ENCODE measurements around the gene INTS3.

INTS3 gene

DNA sequence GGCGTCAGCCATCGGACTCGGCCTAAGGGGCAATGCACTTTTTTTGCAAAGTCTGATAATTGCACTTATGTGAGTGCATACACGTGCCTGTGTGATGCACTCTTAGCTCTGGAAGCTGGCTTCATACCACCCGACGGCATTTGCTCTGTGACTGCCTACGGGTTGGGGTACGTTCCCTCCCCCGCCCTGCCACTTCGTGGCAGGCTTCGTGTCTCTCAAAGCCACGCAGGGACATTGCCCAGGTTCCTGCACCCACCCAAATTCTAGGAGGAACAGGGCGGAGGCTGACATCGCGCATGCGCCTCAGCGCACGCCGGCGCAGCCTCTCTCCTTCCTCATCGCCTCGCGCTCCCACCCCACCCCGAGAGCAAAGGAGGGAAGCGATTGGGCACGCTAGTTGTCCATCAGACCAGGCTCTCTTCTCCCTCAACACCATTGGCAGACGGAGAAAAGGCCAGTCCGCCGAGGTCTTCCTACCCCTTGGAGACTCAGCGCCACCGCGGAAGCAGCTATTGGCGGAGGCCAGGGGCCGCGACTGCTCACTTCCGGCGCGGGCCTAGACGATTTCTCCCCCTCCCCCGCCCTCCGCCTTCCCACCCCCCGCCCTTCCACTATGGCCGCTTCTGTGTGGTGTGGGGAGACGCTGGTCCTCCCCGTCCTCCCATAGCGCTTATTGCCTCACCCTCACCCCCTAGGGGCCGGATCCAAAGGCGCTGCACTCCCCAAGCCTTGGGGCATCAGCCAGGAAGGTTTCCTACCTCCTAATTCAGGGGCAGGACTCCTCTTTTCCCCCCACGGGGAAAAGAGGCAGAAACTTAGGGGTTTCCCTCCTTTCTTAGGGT lies at the start of gene INTS3:
Gene INTS3 (plus strand): TSS at position 588 of the 842 bp plus-strand sequence. CDS start 585 bp downstream, outside the sequence.
- DNase-seq (ENCODE audit: low read depth, low spot score) = peak; percentile 100
- WGBS (ENCODE audit: insufficient coverage, insufficient read length) = no CpG with 5 or more reads among the region's 49 CpGs
- no peaks in the 10 kb centered on the region for H3K36me3 ChIP-seq (ENCODE audit: control insufficient read depth, insufficient read depth, low read length)
- no peaks in the 10 kb centered on the region for H3K9me3 ChIP-seq (ENCODE audit: control insufficient read depth, insufficient read depth, low read length)
- H3K4me3 ChIP-seq (ENCODE audit: low read length) = peak within 1 kb of the TSS; percentile 76
- H3K27ac ChIP-seq (ENCODE audit: low read length) = no peak within 1 kb of the TSS
- 0 out of 2 replicates have a peak, but pooled peaks cover 2% of the 10 kb centered on the region for H3K4me1 ChIP-seq (ENCODE audit: control insufficient read depth, insufficient read depth, low read length)
- H3K27me3 ChIP-seq (ENCODE audit: control insufficient read depth, insufficient read depth, low read length) = no peaks in the 10 kb centered on the region

GRCh38 chr1:153678519-153679336 lies 49.1 kb upstream of the INTS3 start, which contains the start of gene NPR1:
TSS of gene NPR1 (plus strand) at chr1:153678688. CDS start at chr1:153679109, 421 bp downstream.
- no peaks in the 10 kb centered on the region; the same call in 1 of the 2 replicates for H3K27me3 ChIP-seq (ENCODE audit: control insufficient read depth, insufficient read depth, low read length)
- no CpG with 5 or more reads among the region's 78 CpGs for WGBS (ENCODE audit: insufficient coverage, insufficient read length)
- H3K4me3 ChIP-seq (ENCODE audit: low read length) = peak within 1 kb of the TSS; percentile 34
- no peaks in the 10 kb centered on the region for H3K36me3 ChIP-seq (ENCODE audit: control insufficient read depth, insufficient read depth, low read length)
- H3K9me3 ChIP-seq (ENCODE audit: control insufficient read depth, insufficient read depth, low read length) = no peaks in the 10 kb centered on the region
- no peaks in the 10 kb centered on the region for H3K4me1 ChIP-seq (ENCODE audit: control insufficient read depth, insufficient read depth, low read length)
- no peak within 1 kb of the TSS for H3K27ac ChIP-seq (ENCODE audit: low read length)
- no peak for DNase-seq (ENCODE audit: low read depth, low spot score)

DNA sequence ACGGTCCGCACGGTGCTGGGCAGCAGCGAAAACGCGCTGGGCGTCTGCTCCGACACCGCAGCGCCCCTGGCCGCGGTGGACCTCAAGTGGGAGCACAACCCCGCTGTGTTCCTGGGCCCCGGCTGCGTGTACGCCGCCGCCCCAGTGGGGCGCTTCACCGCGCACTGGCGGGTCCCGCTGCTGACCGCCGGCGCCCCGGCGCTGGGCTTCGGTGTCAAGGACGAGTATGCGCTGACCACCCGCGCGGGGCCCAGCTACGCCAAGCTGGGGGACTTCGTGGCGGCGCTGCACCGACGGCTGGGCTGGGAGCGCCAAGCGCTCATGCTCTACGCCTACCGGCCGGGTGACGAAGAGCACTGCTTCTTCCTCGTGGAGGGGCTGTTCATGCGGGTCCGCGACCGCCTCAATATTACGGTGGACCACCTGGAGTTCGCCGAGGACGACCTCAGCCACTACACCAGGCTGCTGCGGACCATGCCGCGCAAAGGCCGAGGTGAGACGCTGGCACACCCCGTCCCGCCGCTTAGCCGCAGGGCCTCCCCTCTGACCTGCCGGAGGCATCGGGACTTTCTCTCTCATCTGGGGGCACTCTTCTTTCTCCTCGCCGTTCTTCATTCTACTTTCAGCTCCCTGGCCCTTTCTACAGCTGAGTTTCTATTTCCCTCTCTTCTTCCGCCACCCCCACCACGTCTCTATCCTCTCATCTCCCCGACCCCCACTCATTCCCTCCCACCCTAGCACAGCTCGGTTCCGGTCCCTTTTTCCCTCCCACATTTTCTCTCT lies 48.3 kb upstream of the INTS3 start:
- Histone ChIP-seq H3K9me3 (ENCODE audit: control insufficient read depth, insufficient read depth, low read length) (no peaks in the 10 kb centered on the region), H3K4me3 (ENCODE audit: low read length) (peak overlapping the region; percentile 34), H3K27me3 (ENCODE audit: control insufficient read depth, insufficient read depth, low read length) (no peaks in the 10 kb centered on the region; the same call in 1 of the 2 replicates), H3K36me3 (ENCODE audit: control insufficient read depth, insufficient read depth, low read length) (no peaks in the 10 kb centered on the region), H3K4me1 (ENCODE audit: control insufficient read depth, insufficient read depth, low read length) (no peaks in the 10 kb centered on the region), H3K27ac (ENCODE audit: low read length) (no peak overlapping the region)
- no peak for DNase-seq (ENCODE audit: low read depth, low spot score)
- WGBS (ENCODE audit: insufficient coverage, insufficient read length) = no CpG with 5 or more reads among the region's 73 CpGs

- H3K27me3 ChIP-seq (ENCODE audit: control insufficient read depth, insufficient read depth, low read length) = no peaks in the 10 kb centered on the region; the same call in 1 of the 2 replicates
- no peak overlapping the region for H3K27ac ChIP-seq (ENCODE audit: low read length)
- peak overlapping the region; percentile 34; the same call in 1 of the 2 replicates for H3K4me3 ChIP-seq (ENCODE audit: low read length)
Measured at GRCh38 chr1:153680120-153680403, 47.8 kb upstream of the INTS3 start.

DNA sequence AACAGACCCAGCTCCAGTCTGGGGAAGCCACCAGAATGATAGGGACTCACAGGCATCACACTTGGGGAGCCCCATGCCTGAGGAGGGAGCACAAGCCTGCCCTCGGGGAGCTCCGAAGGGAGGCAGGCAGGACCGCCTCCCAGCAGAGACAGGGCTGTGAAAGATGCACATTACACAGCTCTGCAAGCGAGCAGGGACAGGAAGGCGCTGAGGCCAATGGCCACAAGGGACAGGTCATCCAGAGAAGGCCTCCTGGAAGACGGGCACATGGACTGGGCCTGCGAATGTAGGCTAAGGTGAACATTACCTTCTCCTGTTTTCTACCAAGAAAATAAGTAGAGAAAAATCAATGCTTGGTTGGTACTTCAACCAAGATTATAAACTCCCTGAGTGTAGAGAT lies 45.1 kb upstream of the INTS3 start:
- Histone ChIP-seq H3K27ac (ENCODE audit: low read length) (no peak overlapping the region), H3K4me1 (ENCODE audit: control insufficient read depth, insufficient read depth, low read length) (no peaks in the 10 kb centered on the region), H3K36me3 (ENCODE audit: control insufficient read depth, insufficient read depth, low read length) (no peaks in the 10 kb centered on the region), H3K9me3 (ENCODE audit: control insufficient read depth, insufficient read depth, low read length) (no peaks in the 10 kb centered on the region), H3K27me3 (ENCODE audit: control insufficient read depth, insufficient read depth, low read length) (no peaks in the 10 kb centered on the region; the same call in 1 of the 2 replicates), H3K4me3 (ENCODE audit: low read length) (no peak overlapping the region)
- WGBS (ENCODE audit: insufficient coverage, insufficient read length) = no CpG with 5 or more reads among the region's 7 CpGs
- no peak for DNase-seq (ENCODE audit: low read depth, low spot score)

More at GRCh38 chr1:153680120-153680403, 47.8 kb upstream of the INTS3 start:
- Histone ChIP-seq H3K4me1 (ENCODE audit: control insufficient read depth, insufficient read depth, low read length) (no peaks in the 10 kb centered on the region), H3K36me3 (ENCODE audit: control insufficient read depth, insufficient read depth, low read length) (no peaks in the 10 kb centered on the region), H3K9me3 (ENCODE audit: control insufficient read depth, insufficient read depth, low read length) (no peaks in the 10 kb centered on the region)
- no peak for DNase-seq (ENCODE audit: low read depth, low spot score)
- no CpG with 5 or more reads among the region's 10 CpGs for WGBS (ENCODE audit: insufficient coverage, insufficient read length)

GRCh38 chr1:153683854-153684253 lies 44.0 kb upstream of the INTS3 start:
- H3K9me3 ChIP-seq (ENCODE audit: control insufficient read depth, insufficient read depth, low read length) = no peaks in the 10 kb centered on the region
- no peaks in the 10 kb centered on the region for H3K4me1 ChIP-seq (ENCODE audit: control insufficient read depth, insufficient read depth, low read length)
- no peak for DNase-seq (ENCODE audit: low read depth, low spot score)
- H3K4me3 ChIP-seq (ENCODE audit: low read length) = no peak overlapping the region
- no peak overlapping the region for H3K27ac ChIP-seq (ENCODE audit: low read length)
- no peaks in the 10 kb centered on the region for H3K36me3 ChIP-seq (ENCODE audit: control insufficient read depth, insufficient read depth, low read length)
- no peaks in the 10 kb centered on the region; the same call in 1 of the 2 replicates for H3K27me3 ChIP-seq (ENCODE audit: control insufficient read depth, insufficient read depth, low read length)
- no CpG with 5 or more reads among the region's 5 CpGs for WGBS (ENCODE audit: insufficient coverage, insufficient read length)

DNA sequence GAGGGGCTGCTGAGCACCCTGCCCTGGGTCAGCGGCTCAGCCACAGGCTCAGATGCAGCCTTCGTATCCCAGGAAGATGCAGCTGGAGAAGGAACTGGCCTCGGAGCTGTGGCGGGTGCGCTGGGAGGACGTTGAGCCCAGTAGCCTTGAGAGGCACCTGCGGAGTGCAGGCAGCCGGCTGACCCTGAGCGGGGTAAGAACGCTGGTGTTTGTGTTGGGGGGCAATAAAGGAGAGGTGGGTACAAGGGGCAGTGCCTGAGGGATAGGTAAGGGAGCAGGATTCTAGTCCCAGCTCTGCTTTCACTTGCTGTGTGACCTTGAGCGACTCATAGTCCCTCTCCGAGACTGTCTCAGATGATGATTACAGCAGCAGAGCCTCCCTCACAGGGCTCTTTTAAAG lies 43.0 kb upstream of the INTS3 start:
- Histone ChIP-seq H3K4me3 (ENCODE audit: low read length) (no peak overlapping the region), H3K36me3 (ENCODE audit: control insufficient read depth, insufficient read depth, low read length) (0 out of 2 replicates have a peak, but pooled peaks cover 3% of the 10 kb centered on the region)
- WGBS (ENCODE audit: insufficient coverage, insufficient read length) = no CpG with 5 or more reads among the region's 12 CpGs

GRCh38 chr1:153685544-153686340 lies 42.1 kb upstream of the INTS3 start:
- Histone ChIP-seq H3K36me3 (ENCODE audit: control insufficient read depth, insufficient read depth, low read length) (0 out of 2 replicates have a peak, but pooled peaks cover 3% of the 10 kb centered on the region), H3K4me3 (ENCODE audit: low read length) (no peak overlapping the region), H3K27me3 (ENCODE audit: control insufficient read depth, insufficient read depth, low read length) (no peaks in the 10 kb centered on the region), H3K4me1 (ENCODE audit: control insufficient read depth, insufficient read depth, low read length) (no peaks in the 10 kb centered on the region), H3K27ac (ENCODE audit: low read length) (no peak overlapping the region), H3K9me3 (ENCODE audit: control insufficient read depth, insufficient read depth, low read length) (no peaks in the 10 kb centered on the region)
- DNase-seq (ENCODE audit: low read depth, low spot score) = no peak
- WGBS (ENCODE audit: insufficient coverage, insufficient read length) = no CpG with 5 or more reads among the region's 11 CpGs

More for the DNA sequence above, 43.0 kb upstream of the INTS3 start:
- DNase-seq (ENCODE audit: low read depth, low spot score) = no peak
- Histone ChIP-seq H3K9me3 (ENCODE audit: control insufficient read depth, insufficient read depth, low read length) (no peaks in the 10 kb centered on the region), H3K27me3 (ENCODE audit: control insufficient read depth, insufficient read depth, low read length) (no peaks in the 10 kb centered on the region), H3K27ac (ENCODE audit: low read length) (no peak overlapping the region), H3K4me1 (ENCODE audit: control insufficient read depth, insufficient read depth, low read length) (no peaks in the 10 kb centered on the region)

- 0 out of 2 replicates have a peak, but pooled peaks cover 3% of the 10 kb centered on the region for H3K36me3 ChIP-seq (ENCODE audit: control insufficient read depth, insufficient read depth, low read length)
- no peaks in the 10 kb centered on the region for H3K27me3 ChIP-seq (ENCODE audit: control insufficient read depth, insufficient read depth, low read length)
- no CpG with 5 or more reads among the region's 16 CpGs for WGBS (ENCODE audit: insufficient coverage, insufficient read length)
- DNase-seq (ENCODE audit: low read depth, low spot score) = no peak
- no peaks in the 10 kb centered on the region for H3K9me3 ChIP-seq (ENCODE audit: control insufficient read depth, insufficient read depth, low read length)
- no peak overlapping the region for H3K27ac ChIP-seq (ENCODE audit: low read length)
- H3K4me1 ChIP-seq (ENCODE audit: control insufficient read depth, insufficient read depth, low read length) = no peaks in the 10 kb centered on the region
- no peak overlapping the region for H3K4me3 ChIP-seq (ENCODE audit: low read length)
Measured at GRCh38 chr1:153687346-153688125, 40.3 kb upstream of the INTS3 start.

Data from iPS DF 6.9 (cell line).